Progenitor cell of endocrine pancreas (in vitro differentiated cells): ENCODE data around the gene SUGP1. TPM values are rescaled to one million over a fixed set of nuclear protein-coding genes. Genes with fewer than 3 reads are reported as not detected.

Experiments
- DNase-seq: peaks from one replicate; pipeline ENCODE4 v3.0.0; 2021; ENCODE audit warnings: low spot score; ENCODE audit not compliant: unreplicated experiment
- H3K27ac Mint-ChIP-seq: 2 replicates; pipeline ENCODE4 v1.8.0; 2021; ENCODE audit warnings: mild to moderate bottlenecking, moderate library complexity, mixed read lengths
- H3K27me3 Mint-ChIP-seq: 2 replicates; pipeline ENCODE4 v1.8.0; 2021; ENCODE audit warnings: mixed read lengths
- H3K36me3 Mint-ChIP-seq: 2 replicates; pipeline ENCODE4 v1.8.0; 2022; ENCODE audit warnings: mixed read lengths; ENCODE audit not compliant: insufficient read depth
- H3K4me1 Mint-ChIP-seq: 2 replicates; pipeline ENCODE4 v1.8.0; 2021; ENCODE audit warnings: low read depth, mixed read lengths
- H3K4me3 Mint-ChIP-seq: 2 replicates; pipeline ENCODE4 v1.8.0; 2021; ENCODE audit warnings: low read depth, mild to moderate bottlenecking, moderate library complexity, mixed read lengths
- H3K9me3 Mint-ChIP-seq: 2 replicates; pipeline ENCODE4 v1.8.0; 2021; ENCODE audit warnings: low read depth, mixed read lengths
- total RNA-seq: library from RNA; stranded (reverse); gene quantifications from 2 replicates; pipeline ENCODE4 v1.2.1, GENCODE V29; 2021
- TF ChIP-seq, protein P1 (sequence below): fragments of 200-600 bp; sonication (generic); IDR thresholded peaks from one replicate; pipeline ENCODE4 v1.5.0; 2021; ENCODE audit warnings: antibody characterized with exemption, mild to moderate bottlenecking; ENCODE audit not compliant: unreplicated experiment

SUGP1 gene
- total RNA-seq, 1 donor from 2014 or later, result 95.6 TPM

DNA sequence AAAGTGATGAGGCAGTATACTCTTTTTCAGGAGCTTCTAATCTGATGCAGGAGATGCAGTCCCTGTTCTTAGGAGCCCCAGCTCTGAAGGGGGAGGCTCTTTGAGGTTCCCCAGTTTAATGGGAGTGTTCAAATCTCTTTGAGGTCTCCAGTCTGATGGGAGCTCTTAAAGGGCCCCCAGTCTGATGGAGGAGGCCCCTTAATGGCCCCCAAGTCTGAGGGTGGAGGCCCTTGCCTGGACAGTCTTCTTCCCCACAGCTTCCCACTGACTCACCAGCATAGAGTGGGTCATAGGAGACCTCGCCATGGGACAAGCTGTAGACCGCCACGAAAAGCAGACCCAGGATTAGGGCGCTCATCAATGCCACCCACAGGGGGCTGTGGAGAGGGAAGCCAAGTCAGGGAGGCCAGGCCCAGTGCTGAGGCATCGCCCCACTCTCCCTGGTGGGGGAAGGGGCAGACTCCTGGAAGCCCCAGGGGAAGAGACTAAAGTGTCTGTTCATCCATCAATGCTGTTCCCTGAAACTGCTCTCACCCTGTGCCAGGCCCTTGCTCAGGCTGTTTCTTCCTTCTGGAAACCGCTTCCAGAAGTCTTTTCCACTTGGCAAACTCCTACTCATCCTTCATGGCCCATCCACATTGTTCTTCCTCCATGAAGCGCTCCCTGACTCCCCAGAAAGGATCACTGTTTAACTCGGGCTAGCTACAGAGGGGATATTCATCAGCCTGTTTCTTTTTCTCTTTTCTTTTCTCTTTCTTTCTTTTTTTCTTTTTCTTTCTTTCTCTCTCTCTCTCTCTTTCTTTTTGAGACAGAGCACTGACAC, 49.3 kb downstream of the SUGP1 start:
- no peak overlapping the region for H3K4me3 Mint-ChIP-seq
- H3K9me3 Mint-ChIP-seq, result no peaks in the 10 kb centered on the region
- peaks cover 3% of the 10 kb centered on the region for H3K4me1 Mint-ChIP-seq
- no peak overlapping the region for H3K27ac Mint-ChIP-seq
- DNase-seq, result no peak
- TF ChIP-seq, protein P1, sequence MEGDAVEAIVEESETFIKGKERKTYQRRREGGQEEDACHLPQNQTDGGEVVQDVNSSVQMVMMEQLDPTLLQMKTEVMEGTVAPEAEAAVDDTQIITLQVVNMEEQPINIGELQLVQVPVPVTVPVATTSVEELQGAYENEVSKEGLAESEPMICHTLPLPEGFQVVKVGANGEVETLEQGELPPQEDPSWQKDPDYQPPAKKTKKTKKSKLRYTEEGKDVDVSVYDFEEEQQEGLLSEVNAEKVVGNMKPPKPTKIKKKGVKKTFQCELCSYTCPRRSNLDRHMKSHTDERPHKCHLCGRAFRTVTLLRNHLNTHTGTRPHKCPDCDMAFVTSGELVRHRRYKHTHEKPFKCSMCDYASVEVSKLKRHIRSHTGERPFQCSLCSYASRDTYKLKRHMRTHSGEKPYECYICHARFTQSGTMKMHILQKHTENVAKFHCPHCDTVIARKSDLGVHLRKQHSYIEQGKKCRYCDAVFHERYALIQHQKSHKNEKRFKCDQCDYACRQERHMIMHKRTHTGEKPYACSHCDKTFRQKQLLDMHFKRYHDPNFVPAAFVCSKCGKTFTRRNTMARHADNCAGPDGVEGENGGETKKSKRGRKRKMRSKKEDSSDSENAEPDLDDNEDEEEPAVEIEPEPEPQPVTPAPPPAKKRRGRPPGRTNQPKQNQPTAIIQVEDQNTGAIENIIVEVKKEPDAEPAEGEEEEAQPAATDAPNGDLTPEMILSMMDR, result no peak
- H3K36me3 Mint-ChIP-seq, result peaks cover 3% of the 10 kb centered on the region
- H3K27me3 Mint-ChIP-seq, result peaks cover 8% of the 10 kb centered on the region

- TF ChIP-seq, protein P1, result no peak
- no peak overlapping the region for H3K4me3 Mint-ChIP-seq
- no peak for DNase-seq
- H3K4me1 Mint-ChIP-seq, result peaks cover 3% of the 10 kb centered on the region
- H3K9me3 Mint-ChIP-seq, result no peaks in the 10 kb centered on the region
- no peak overlapping the region for H3K27ac Mint-ChIP-seq
- peaks cover 13% of the 10 kb centered on the region for H3K27me3 Mint-ChIP-seq
- peaks cover 3% of the 10 kb centered on the region for H3K36me3 Mint-ChIP-seq
These were observed 50.2 kb downstream of the SUGP1 start for GRCh38 chr19:19269952-19270694.

DNA sequence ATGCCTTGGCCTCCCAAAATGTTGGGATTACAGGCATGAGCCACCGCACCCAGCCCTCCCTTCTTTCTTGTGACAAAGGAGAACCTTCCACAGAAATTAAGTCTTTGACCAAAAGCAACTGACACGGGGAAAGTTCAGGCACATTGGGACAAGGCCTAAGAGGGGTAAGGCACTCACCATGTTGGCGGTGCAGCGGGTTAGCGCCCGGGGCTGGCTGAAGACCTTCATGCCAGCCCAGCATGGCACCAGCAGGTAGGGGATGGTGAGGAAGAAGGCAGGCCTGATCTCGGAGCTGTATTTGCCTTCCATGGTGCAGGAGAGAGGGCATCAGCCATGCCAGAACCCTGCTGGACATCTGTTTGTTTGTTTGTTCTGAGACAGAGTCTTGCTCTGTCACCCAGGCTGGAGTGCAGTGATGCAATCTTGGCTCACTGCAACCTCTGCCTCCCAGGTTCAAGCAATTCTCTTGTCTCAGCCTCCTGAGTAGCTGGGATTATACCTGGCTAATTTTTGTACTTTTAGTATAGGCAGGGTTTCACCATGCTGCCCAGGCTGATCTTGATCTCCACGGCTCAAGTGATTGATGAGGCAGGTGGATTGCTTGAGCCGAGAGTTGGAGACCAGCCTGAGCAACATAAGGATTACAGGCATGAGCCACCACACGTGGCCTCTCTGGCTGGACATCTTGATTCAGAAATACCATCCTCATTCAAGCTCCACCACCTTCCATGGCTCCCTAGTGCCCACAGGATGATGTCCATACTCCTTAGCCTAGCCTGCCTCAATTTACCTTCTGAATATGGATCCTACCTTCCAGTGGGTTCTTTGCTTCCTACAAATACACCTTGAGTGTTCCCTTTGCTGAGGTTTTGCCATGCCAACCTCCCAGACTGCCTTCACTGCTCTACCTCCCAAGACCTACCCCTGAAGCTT, 51.6 kb downstream of the SUGP1 start:
- TF ChIP-seq, protein P1, result no peak
- no peaks in the 10 kb centered on the region for H3K9me3 Mint-ChIP-seq
- H3K4me3 Mint-ChIP-seq, result no peak overlapping the region
- no peak for DNase-seq
- peaks cover 3% of the 10 kb centered on the region for H3K4me1 Mint-ChIP-seq
- H3K27ac Mint-ChIP-seq, result no peak overlapping the region
- peaks cover 1% of the 10 kb centered on the region for H3K36me3 Mint-ChIP-seq
- H3K27me3 Mint-ChIP-seq, result peaks cover 23% of the 10 kb centered on the region

GRCh38 chr19:19267305-19267704, 53.0 kb downstream of the SUGP1 start:
- H3K4me3 Mint-ChIP-seq, result no peak overlapping the region
- DNase-seq, result no peak
- H3K27me3 Mint-ChIP-seq, result peaks cover 35% of the 10 kb centered on the region
- TF ChIP-seq, protein P1, result no peak
- H3K36me3 Mint-ChIP-seq, result peaks cover 1% of the 10 kb centered on the region
- no peak overlapping the region for H3K27ac Mint-ChIP-seq
- peaks cover 2% of the 10 kb centered on the region for H3K4me1 Mint-ChIP-seq
- no peaks in the 10 kb centered on the region for H3K9me3 Mint-ChIP-seq
